ENCODE results near the gene PDCD1LG2. TPM values are rescaled to one million over a fixed set of nuclear protein-coding genes. Genes with fewer than 3 reads are reported as not detected.

Gene PDCD1LG2
- total RNA-seq, 4 donors from 2014 or later = 0.49 to 2.2 (median 0.99) TPM

DNA sequence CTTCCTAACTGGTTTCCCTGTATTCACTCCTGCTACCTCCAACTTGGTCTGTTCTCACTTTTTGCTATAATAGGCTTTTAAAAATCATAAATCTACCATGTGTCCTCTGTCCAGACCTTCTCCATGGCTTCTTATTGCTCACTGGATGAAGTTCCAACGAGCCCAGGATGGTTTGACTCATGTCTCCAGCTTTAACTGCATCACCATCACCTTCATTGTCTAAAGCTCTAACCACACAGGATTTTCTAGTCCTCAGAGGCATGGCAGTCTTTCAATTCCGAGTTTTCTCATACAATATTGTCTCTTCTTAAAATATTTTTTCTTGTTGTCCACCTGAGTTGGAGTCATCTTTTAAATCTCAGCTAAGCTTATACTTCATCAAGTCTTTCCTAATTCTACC, 49.3 kb downstream of the PDCD1LG2 start:
- Histone ChIP-seq H3K27ac (no peak overlapping the region), H3K9me3 (no peaks in the 10 kb centered on the region), H3K36me3 (no peaks in the 10 kb centered on the region), H3K27me3 (no peaks in the 10 kb centered on the region), H3K4me3 (no peak overlapping the region), H3K4me1 (peaks cover 24% of the 10 kb centered on the region)
- 88% methylated on average over 2 of the region's 2 CpGs for WGBS
- TF ChIP-seq POLR2AphosphoS5 (IDR thresholded peaks at IDR 0.05) (no peak), POLR2A (IDR thresholded peaks at IDR 0.05) (no peak), EP300 (IDR thresholded peaks at IDR 0.05) (no peak)
- TF ChIP-seq, protein P1, sequence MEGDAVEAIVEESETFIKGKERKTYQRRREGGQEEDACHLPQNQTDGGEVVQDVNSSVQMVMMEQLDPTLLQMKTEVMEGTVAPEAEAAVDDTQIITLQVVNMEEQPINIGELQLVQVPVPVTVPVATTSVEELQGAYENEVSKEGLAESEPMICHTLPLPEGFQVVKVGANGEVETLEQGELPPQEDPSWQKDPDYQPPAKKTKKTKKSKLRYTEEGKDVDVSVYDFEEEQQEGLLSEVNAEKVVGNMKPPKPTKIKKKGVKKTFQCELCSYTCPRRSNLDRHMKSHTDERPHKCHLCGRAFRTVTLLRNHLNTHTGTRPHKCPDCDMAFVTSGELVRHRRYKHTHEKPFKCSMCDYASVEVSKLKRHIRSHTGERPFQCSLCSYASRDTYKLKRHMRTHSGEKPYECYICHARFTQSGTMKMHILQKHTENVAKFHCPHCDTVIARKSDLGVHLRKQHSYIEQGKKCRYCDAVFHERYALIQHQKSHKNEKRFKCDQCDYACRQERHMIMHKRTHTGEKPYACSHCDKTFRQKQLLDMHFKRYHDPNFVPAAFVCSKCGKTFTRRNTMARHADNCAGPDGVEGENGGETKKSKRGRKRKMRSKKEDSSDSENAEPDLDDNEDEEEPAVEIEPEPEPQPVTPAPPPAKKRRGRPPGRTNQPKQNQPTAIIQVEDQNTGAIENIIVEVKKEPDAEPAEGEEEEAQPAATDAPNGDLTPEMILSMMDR (IDR thresholded peaks at IDR 0.05) = no peak
- DNase-seq (ENCODE audit: low spot score in 2 of 2) = no peak

DNA sequence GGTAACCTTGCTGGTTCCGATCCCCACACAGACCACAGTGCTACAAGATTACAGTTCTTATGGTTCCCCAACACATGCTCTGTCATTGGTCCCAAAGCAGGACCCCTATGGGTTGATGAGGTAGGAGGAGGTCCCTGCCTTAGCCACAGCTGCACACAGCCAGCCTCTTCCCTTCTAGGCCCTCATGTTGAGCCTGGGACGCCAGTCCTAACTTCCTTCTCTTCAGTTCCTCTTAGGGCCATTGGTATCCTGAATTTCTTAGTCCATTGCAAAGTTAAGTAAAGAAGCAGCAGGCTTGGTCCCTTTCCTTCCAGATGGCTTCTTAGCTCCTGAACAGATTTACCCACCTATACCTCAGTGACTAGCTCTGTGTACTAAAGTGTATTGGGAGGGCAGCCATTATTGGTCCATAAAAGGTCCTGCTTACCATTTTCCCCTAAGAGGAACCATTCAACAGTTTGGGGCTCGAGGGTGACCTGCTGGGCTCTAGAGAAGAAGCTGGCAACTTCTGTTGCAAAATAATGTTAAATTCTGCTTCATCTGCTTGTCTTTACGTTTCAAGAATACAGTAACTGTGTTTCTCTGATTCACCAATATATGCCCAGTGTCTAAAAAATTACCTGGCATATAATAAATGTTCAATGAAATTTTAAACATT, 50.2 kb downstream of the PDCD1LG2 start:
- WGBS = 96% methylated on average over 4 of the region's 4 CpGs
- no peak for TF ChIP-seq POLR2A (IDR thresholded peaks at IDR 0.05)
- no peak for TF ChIP-seq EP300 (IDR thresholded peaks at IDR 0.05)
- TF ChIP-seq, protein P1 (IDR thresholded peaks at IDR 0.05) = no peak
- no peak for TF ChIP-seq POLR2AphosphoS5 (IDR thresholded peaks at IDR 0.05)
- no peak overlapping the region for H3K4me3 ChIP-seq

DNA sequence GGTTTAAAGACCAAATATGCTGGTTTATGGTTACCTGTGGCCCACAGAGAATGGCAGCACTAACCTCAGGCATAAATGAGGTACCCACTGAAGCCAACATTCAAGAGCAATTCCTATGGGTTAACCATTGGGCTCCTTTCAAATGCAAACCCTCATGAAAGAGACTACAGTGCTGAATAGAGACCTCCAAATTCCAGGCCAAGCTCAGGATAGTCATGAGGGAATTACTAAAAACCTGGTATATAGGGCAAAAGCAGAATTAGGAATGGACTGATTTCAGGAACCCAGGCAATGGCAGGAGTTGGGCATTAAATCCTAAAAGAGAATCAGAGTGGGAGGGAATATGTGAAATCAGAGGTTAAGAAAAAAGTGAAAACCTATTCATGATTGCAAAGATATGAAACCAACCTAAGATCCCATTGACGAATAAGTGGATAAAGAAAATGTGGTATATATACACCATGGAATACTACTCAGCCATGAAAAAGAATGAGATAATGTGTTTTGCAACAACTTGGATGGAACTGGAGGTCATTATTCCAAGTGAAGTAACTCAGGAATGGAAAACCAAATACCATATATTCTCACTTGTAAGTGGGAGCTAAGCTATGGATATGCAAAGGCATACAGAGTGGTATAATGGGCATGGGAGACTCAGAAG, 51.6 kb downstream of the PDCD1LG2 start:
- peaks cover 22% of the 10 kb centered on the region for H3K4me1 ChIP-seq
- no peaks in the 10 kb centered on the region for H3K36me3 ChIP-seq
- no peak for DNase-seq (ENCODE audit: low spot score in 2 of 2)
- no peak overlapping the region for H3K4me3 ChIP-seq
- H3K27me3 ChIP-seq = no peaks in the 10 kb centered on the region
- H3K27ac ChIP-seq = no peak overlapping the region
- TF ChIP-seq EP300 (IDR thresholded peaks at IDR 0.05) (no peak), POLR2AphosphoS5 (IDR thresholded peaks at IDR 0.05) (no peak), POLR2A (IDR thresholded peaks at IDR 0.05) (no peak)
- TF ChIP-seq, protein P1 (IDR thresholded peaks at IDR 0.05) = no peak
- 95% methylated on average over 1 of the region's 1 CpG for WGBS
- no peaks in the 10 kb centered on the region for H3K9me3 ChIP-seq

More for the DNA sequence above, 50.2 kb downstream of the PDCD1LG2 start:
- DNase-seq (ENCODE audit: low spot score in 2 of 2) = no peak
- no peaks in the 10 kb centered on the region for H3K9me3 ChIP-seq
- no peaks in the 10 kb centered on the region for H3K27me3 ChIP-seq
- H3K36me3 ChIP-seq = no peaks in the 10 kb centered on the region
- H3K4me1 ChIP-seq = peaks cover 27% of the 10 kb centered on the region
- no peak overlapping the region for H3K27ac ChIP-seq

DNA sequence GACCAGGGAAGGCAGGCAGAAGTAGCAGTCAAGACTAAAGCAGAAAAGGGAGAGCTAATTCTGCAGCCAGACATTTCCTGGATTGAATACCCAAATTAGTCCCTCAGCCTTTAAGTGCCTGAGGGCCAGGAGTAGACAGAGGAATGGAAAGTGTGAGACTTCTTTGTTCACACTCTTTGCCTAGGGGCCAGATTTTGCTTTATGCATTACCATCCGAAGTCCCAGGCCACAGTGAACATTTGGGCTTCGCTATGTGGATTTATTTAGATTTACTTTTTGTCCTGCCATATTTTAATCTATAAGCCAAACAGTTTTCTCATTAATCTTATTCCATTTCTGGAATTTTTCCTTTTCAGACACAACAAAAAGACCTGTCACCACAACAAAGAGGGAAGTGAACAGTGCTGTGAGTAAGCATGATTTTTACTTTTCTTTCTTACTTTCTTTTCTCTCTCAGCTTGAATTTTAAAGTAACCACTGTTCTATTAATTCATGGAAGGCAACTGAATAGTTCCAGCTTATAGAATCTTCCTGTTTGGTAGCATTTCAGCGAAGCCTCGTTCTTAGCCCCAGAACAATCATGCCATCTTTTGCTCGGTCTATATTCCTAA, 52.6 kb downstream of the PDCD1LG2 start:
- Histone ChIP-seq H3K27ac (no peak overlapping the region), H3K27me3 (no peaks in the 10 kb centered on the region), H3K9me3 (no peaks in the 10 kb centered on the region), H3K4me1 (peaks cover 13% of the 10 kb centered on the region), H3K4me3 (no peak overlapping the region), H3K36me3 (no peaks in the 10 kb centered on the region)
- 72% methylated on average over 5 of the region's 5 CpGs for WGBS
- DNase-seq (ENCODE audit: low spot score in 2 of 2) = no peak
- no peak for TF ChIP-seq POLR2A (IDR thresholded peaks at IDR 0.05)
- TF ChIP-seq POLR2AphosphoS5 (IDR thresholded peaks at IDR 0.05) = no peak
- TF ChIP-seq, protein P1 (IDR thresholded peaks at IDR 0.05) = no peak
- TF ChIP-seq EP300 (IDR thresholded peaks at IDR 0.05) = no peak

DNA sequence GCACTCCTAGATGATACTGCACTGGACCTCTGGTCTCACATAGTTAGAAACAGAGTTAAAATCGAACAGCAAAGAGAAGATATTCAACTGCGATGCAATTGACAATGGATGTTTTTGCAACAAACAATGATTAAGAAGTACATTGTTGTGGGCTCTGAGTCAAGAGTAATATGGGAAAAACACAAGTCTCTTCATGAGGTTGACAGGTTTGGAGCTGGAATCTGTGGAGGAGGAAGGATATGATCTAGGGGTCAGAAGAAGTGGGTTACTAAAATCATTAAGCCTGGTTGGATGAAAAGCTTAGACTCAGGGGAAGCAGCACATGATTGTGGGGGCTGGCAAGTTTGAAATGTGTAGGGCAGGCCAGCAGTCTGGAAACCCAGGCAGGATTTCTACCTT, 53.1 kb downstream of the PDCD1LG2 start:
- no peak for TF ChIP-seq POLR2A (IDR thresholded peaks at IDR 0.05)
- Histone ChIP-seq H3K9me3 (no peaks in the 10 kb centered on the region), H3K4me1 (peaks cover 8% of the 10 kb centered on the region), H3K36me3 (no peaks in the 10 kb centered on the region), H3K27me3 (no peaks in the 10 kb centered on the region), H3K27ac (no peak overlapping the region), H3K4me3 (no peak overlapping the region)
- DNase-seq (ENCODE audit: low spot score in 2 of 2) = no peak
- 79% methylated on average over 2 of the region's 2 CpGs for WGBS
